HG02798 (cell line): ENCODE data around the gene REST.
"Not testable (repeated sequence)": the region's sequence is repeated elsewhere in the genome, so short reads cannot be mapped to it uniquely, and the experiment has no call there.

Experiments used
- ATAC-seq: cut with Tn5 transposase; IDR thresholded peaks from one replicate; pipeline ENCODE4 v1.9.1; 2021; ENCODE audit warnings: mild to moderate bottlenecking; ENCODE audit not compliant: unreplicated experiment, poor library complexity

The REST gene

DNA sequence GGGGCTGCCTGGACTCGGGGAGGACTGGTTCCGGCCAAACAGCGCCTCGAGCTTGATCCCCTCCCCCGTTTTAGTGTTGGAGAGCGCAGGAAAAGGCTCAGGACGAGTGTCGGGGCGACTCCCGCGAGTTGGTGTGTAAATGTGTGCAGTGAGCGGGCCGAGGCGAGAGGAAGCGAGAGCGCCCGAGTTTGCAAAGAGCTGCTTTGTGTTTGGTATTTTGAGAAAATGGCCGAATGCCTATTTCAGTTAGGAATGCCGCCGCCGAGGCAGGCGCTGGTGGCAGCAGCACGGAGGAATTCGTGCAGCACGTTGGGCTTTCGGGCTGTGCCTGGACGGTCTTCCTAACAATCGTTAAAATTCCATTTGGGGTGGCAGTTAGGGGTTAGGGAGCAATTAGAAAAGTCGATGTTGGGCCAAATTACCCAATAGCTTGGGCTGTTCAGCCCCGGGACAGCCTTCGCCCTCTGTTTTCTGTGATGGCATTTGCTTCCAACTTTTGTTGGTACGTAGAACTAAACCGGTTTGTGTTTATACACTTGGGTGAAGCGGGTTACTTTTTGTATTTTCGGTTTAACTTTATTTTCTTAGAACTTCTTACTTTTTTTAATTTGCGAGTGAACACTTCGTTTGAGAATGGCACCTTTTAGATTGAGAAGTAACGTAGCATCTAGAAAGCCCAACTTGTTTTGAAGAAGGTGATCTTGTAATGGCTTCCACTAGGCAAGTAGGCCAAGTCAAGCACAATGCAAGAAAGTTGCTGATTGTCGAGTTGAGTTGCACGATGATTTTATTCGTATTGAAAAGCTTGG lies 1.6 kb downstream of the REST start:
- ATAC-seq, result peak; percentile 34

DNA sequence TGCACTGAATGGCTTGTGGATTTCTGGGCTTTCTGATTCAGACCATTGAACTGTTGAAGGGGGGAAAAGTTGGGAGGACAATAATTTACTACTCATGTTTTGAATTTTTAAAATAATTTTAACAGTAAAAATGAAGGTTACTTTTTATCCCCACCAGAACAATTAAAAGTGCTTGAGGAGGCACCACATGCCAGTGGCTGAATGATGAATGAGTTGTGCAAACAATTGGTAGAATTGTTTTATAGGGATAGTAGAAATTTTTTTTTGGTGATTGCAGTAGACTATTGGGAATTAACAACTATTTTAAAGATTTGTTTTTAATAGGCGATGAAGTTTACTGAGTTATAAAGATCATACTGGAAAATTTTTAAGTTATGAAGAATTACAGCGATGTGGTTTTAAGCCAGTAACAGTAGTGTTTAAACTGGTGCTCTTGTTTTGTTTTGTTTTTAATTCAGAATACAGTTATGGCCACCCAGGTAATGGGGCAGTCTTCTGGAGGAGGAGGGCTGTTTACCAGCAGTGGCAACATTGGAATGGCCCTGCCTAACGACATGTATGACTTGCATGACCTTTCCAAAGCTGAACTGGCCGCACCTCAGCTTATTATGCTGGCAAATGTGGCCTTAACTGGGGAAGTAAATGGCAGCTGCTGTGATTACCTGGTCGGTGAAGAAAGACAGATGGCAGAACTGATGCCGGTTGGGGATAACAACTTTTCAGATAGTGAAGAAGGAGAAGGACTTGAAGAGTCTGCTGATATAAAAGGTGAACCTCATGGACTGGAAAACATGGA lies 2.7 kb downstream of the REST start:
- ATAC-seq, result no peak

DNA sequence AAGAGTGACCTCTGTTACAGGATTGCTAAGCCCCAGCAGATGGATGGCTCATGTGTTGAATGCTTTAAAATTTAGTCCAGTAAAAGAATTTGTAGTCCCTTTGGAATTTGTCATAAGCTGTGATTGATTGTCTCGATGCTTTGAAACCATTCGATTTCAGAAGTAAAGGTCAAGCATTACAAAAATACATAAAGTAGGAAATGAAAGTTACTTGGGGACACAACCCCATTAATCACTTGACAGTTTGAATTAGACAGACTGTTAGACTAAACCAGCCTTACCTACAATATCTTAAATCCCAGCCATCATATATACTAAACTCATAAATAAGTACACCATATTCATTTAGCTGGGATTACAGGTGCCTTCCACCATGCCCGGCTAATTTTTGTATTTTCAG lies 6.6 kb downstream of the REST start:
- ATAC-seq, result no peak

DNA sequence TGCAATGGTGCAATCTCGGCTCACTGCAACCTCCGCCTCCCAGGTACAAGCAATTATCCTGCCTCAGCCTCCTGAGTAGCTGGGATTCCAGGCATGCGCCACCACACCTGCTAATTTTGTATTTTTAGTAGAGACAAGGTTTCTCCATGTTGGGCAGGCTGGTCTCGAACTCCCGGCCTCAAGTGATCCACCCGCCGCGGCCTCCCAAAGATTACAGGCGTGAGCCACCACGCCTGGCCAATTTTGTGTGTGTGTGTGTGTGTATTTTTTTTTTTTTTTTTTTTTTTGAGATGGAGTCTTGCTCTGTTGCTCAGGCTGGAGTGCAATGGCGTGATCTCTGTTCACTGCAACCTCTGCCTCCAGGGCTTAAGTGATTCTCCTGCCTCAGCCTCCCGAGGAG lies 7.3 kb downstream of the REST start:
- ATAC-seq, result not testable (repeated sequence)

DNA sequence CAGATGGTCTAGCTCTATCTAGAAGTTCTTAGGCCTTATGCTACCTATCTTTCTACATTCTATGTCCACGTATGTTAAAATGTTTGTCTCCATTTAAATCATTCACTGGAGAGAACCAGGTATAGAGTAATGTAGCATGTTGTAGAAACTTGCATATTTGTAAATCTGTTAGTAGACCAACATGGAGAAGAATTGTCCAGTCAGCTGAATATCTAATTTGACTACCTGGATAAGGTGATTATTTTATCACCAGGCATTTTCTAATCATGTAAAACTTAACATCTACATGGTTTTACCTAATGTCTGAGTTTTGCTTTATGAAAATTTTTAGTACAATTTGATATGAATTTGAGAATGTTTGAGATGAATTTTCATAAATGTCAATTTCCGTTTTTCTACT lies 19.5 kb downstream of the REST start:
- no peak for ATAC-seq

DNA sequence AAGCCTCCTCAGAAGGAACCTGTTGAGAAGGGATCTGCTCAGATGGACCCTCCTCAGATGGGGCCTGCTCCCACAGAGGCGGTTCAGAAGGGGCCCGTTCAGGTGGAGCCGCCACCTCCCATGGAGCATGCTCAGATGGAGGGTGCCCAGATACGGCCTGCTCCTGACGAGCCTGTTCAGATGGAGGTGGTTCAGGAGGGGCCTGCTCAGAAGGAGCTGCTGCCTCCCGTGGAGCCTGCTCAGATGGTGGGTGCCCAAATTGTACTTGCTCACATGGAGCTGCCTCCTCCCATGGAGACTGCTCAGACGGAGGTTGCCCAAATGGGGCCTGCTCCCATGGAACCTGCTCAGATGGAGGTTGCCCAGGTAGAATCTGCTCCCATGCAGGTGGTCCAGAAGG lies 22.9 kb downstream of the REST start:
- no peak for ATAC-seq

DNA sequence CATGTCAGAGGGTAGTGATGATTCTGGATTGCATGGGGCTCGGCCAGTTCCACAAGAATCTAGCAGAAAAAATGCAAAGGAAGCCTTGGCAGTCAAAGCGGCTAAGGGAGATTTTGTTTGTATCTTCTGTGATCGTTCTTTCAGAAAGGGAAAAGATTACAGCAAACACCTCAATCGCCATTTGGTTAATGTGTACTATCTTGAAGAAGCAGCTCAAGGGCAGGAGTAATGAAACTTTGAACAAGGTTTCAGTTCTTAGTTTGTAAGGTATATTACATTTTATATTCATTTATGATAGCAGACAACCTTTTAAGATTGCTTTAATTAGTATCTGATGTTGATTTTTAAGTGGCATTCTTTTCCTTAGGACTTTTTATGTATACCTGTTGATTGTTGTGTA lies 24.2 kb downstream of the REST start:
- ATAC-seq, result no peak

DNA sequence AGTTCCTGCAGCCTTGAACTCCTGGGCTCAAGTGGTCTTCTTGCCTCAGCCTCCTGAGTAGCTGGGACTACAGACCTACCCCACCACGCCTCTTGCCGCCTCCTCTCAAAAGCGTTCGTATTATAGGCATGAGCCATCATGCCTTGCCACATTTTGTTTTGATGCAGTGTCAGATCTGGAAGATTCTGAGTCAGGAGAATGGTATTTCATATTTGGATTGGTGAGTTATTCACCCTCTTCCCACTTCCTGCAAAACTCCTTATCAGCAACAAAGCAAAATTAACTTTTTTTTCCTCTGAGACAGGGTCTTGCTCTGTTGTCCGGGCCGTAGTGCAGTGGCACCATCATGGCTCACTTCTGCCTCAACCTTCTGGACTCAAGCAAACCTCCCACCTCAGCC lies 29.6 kb downstream of the REST start:
- no peak for ATAC-seq

DNA sequence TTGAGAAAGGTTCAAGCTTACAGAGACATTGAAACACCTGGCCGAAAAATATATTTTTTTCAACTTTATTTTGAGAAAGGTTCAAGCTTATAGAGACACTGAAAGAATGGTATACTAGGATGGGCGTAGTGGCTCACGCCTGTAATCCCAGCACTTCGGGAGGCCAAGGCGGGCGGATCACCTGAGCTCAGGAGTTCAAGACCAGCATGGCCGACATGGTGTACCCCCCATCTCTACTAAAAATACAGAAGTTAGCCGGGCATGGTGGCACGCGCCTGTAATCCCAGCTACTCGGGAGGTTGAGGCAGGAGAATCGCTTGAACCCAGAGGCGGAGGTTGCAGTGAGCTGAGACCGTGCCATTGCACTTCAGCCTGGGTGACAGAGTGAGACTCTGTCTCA lies 32.1 kb downstream of the REST start:
- ATAC-seq, result not testable (repeated sequence)

DNA sequence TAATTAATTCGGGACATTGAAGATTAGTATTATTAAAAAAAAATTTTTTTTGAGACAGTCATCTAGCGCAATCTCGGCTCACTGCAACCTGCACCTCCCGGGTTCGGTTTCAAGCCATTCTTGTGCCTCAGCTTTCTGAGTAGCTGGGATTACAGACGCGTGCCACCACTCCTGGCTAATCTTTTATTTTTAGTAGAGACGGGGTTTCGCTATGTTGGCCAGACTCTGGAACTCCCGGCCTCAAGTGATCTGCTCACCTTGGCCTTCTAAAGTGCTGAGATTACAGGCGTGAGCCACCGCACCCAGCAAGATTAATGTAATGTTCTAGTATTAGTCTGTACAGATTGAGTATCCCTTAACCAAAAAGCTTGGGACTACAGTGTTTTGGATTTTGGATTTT lies 32.7 kb downstream of the REST start:
- ATAC-seq, result no peak

DNA sequence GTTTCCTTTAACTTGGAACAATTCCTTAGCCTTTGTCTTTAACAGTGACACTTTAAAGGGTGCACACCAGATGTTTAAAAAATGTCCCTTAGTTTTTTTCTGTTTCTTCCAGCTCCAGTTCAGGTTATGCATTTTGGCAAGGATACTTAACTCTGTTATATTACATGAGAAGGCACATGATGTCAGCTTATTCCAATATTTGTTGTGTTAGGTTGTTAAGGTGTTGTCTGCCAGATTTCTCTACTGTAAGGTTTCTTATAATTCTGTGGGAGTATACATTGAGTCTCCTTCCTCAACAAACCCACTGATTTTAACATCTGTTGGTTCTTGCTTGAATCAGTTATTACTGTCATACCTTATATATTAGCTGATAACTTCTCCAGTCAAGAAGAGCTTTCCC lies 33.3 kb downstream of the REST start:
- ATAC-seq, result no peak

DNA sequence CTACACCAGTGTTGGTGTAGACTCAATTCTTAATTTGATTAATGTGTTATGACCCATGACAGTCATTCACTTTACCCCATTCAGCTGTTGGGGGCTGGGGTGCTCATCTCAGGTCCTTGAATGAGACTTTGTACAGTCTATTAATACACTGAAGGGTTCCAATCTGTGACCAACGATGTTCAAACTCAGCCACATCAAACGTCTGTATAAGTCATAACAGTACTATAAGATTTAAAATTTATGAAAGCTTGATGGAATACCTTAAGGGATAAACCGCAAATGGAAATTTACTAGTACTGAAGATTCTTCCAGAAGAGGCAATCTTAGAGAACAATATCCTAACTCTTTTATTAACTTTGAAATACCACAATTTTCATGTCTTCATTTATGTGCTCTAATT lies 33.7 kb downstream of the REST start:
- no peak for ATAC-seq

DNA sequence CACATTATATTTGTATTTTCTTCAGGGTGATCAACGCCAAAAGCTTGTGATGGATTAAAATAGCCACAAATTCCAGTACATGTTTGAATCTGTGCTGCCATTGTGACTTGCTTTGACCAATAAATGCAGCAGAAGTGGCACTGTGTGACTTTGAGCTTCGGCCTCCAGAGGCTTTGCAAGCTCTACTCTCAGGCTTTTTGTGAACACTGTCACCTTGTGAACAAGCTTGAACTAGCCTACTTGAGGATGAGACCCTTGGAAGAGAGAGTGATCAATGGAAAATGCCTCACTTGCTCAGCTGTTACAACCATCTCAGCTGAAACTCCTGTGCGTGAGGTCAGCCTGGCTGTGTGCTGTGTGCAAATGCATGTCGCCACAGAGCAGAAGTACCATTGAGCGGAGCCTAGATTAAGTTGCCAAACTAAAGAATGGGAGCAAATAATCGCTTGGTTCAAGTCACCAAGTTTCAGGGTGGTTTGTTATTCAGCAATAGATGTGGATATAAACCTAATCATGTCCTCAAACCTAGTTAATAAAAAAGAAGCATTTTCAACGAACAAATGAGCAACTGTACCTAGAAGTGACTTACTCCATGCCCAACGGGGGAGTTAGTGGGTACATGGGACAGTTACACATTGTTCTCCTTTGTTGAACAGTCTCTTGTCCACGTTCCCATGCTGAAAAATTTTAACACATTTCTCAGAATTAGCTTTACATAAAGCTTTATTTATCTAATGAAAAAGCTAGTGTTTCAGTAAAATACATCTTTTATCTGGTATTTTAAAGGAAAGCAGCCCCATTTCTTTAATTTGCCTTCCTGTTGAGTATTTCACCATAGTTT lies 46.2 kb downstream of the REST start:
- no peak for ATAC-seq

DNA sequence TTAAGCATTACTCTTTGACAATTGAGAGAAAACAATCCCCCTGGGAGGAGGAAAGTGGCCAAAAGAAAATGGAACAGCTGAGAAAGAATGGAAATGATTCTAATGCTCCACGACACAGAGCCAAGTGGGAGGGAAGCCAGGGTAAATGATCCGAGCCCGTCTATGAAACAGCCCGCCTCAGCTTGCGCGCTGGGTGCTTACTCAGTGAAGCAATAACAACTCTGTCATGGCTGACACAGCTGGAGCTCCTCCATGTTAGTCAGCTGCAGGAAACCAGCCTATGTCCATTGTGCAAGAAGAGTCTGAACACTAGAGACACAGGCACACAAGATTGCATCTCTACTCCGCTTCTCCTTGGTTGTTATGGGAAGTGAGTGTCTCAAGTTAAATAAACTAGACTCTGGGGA lies 50.4 kb downstream of the REST start:
- ATAC-seq, result no peak

DNA sequence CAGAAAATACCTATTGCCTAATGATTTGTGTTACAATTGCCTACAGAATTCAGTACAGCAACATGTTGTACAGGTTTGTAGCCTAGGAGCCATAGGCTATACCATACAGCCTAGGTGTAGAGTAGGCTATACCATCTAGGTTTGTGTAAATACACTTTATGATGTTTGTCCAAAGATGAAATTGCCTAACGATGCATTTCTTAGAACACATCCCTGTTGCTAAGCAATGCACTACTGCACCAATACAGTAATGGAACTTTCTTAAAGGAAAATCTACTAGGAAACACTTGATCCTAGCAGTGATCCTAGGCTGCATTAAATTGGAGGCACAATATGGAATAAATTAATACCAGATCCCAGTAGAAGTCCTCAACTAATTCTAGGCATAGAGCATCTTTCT lies 51.4 kb downstream of the REST start:
- no peak for ATAC-seq

DNA sequence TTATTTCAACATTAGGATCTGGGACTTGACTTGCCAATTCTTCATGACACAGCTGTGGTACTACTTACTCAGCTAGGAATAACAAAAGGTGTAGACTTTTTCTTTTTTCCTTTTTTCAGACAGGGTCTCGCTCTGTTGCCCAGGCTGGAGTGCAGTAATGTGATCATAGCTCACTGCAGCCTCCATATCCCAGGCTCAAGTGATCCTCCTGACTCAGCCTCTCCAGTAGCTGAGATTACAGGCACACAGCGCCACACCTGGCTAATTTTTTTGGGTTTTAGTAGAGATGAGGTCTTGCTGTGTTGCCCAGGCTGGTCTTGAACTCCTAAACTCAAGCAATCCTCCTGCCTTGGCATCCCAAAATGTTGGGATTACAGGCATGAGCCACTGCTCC lies 53.4 kb downstream of the REST start:
- no peak for ATAC-seq

DNA sequence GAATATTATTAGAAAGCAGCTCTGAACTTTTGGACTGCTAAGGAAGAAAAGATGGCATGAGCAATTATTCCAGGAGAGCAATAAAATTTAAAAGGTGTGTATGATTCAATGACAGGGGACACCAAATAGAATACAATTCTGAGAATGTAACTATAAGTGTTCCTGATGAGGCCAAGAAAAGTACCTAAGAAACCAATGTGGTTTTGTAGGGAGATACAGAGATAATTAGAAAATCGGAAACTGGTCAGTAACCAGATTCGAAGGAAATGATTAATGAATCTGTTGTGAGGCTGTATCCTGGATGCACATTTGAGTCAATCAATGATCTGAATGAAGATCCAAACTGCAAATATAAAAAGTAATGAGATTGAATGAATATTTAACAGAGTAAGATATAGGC lies 63.7 kb downstream of the REST start:
- ATAC-seq, result no peak

DNA sequence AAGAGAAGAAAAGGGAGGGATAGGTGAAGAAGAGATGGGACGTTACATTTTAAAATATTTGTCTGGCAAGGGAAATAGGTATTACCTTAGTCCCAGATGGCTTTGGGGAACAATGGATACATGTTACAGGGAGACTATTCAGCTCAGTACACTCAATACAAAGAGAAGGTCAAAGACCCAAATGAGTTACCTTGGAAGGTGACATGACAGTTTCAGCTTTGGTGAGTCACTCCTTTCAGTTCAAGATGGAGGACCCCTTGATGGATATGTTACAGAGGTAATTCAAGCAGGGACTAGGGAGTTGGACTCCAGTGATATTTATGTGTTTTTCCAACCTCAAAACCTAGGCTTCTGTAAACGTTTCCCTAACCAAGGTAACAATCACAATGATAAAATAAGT lies 64.7 kb downstream of the REST start:
- no peak for ATAC-seq

DNA sequence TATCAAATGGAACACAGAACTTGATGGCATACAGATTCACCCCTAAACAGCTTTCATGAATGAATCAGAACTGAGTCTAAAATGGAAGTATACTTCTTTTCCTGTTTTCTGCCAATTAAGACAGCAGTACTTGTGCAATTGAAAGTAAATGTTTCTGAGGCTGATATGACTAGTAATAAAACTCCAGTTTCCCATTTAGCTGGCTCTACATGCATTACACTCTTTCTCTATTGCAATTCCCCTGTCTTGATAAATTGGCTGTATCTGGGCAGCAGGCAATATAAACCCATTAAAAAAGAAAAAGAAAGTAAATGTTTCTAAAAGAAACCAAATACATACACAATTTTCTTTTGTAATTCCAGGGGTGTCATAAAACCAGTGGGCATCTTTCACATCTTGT lies 65.1 kb downstream of the REST start:
- ATAC-seq, result no peak

DNA sequence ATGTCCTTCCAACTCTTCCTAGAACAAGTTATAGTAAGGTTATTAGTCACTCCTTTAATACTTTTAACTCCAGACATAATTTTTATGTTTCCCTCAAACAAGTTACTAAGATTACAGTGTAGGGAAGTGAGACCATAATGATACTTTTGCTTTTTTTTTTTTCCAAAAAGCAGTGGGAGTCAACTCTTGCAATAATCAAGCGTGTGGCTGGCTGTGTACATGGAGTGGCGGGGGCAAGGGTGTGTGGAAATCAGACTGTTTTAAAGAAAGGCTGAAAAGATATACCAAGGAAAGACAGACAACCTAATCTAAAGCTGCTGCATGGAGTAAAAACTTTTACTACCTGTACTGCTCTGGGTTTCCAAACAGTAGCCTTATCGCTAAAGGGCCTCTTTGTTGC lies 65.6 kb downstream of the REST start:
- ATAC-seq, result no peak

DNA sequence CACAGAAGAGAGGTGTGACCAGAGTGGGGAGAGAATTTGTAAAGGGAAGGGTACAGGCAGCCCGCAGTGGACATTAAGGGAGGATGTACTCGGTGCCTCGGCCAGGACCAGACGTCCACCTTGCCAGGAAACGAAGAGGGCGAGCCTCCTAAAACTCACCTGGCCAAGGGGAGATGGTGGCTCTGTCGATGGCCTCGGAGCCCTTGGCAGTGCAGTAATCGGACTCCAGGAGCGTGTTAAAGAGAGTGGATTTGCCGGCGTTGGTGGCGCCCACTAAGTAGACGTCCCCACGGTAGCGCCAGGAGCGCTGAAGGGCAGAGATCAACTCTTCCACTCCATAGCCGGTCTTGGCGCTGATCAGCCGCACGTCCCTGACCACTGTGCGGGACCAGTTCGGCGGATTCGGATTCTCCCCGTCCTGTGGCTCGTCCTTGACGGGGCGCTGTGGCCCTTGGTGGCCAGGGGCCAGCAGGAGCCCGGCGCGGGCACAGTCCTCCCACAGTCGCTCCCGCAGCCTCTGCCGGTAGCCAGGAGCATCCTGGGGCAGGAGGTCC lies 68.7 kb downstream of the REST start:
- no peak for ATAC-seq
